SK-N-SH treated with all-trans-retinoic acid at 6 μM for 48 hours (cell line): Measurements from ENCODE around the gene ZNF358.

Source experiments
- CSDC2 ChIP-seq: fragments of 250-450 bp; sonication (Bioruptor Pico); IDR thresholded peaks from 2 replicates; pipeline ENCODE4 v1.5.0; 2020; ENCODE audit warnings: mild to moderate bottlenecking, moderate library complexity
- TCF4 ChIP-seq: fragments of 250-450 bp; sonication (Bioruptor Pico); IDR thresholded peaks from 2 replicates; pipeline ENCODE4 v1.8.0; 2021; ENCODE audit warnings: mild to moderate bottlenecking, moderate library complexity, borderline replicate concordance

DNA sequence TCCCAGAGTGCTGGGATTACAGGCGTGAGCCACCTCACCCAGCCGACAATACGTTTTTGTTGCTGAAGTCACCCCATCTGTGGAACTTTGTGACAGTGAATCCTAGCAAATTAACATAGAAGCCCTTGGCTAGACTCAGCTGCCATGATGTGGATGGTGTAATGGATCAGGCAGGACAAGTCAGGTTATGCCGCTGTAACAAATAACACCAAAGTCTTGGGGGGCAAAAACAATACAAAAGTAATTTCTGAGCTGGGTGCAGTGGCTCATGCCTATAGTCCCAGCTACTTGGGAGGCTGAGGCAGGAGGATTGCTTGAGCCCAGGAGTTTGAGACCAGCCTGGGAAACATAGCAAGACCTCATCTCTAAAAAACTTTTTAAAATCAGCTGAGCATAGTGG lies 49.0 kb downstream of the ZNF358 start:
- TF ChIP-seq CSDC2 (CRISPR knock-in tag) (no peak), TCF4 (no peak)
